Measurements from ENCODE around the gene KHK.

Gene KHK

GRCh38 chr2:27081984-27082772, 4.4 kb upstream of the KHK start:
- no peak for DNase-seq (ENCODE audit: low read depth)

GRCh38 chr2:27082773-27083409, 3.7 kb upstream of the KHK start:
- no peak for DNase-seq (ENCODE audit: low read depth)

GRCh38 chr2:27083410-27084296, 2.9 kb upstream of the KHK start:
- no peak for DNase-seq (ENCODE audit: low read depth)

- no peak for DNase-seq (ENCODE audit: low read depth)
Observed at GRCh38 chr2:27084297-27085061, 2.1 kb upstream of the KHK start.

- DNase-seq (ENCODE audit: low read depth): no peak
Observed at GRCh38 chr2:27085062-27085672, 1.4 kb upstream of the KHK start.

GRCh38 chr2:27085673-27086089, 891 bp upstream of the KHK start:
- DNase-seq (ENCODE audit: low read depth): no peak

GRCh38 chr2:27086090-27086723, 365 bp upstream of the KHK start:
- DNase-seq (ENCODE audit: low read depth): no peak

GRCh38 chr2:27087823-27088410, 1.3 kb downstream of the KHK start:
- DNase-seq (ENCODE audit: low read depth): no peak

GRCh38 chr2:27088634-27089033, 2.1 kb downstream of the KHK start:
- DNase-seq (ENCODE audit: low read depth): no peak

GRCh38 chr2:27089111-27089954, 2.8 kb downstream of the KHK start:
- DNase-seq (ENCODE audit: low read depth): no peak

GRCh38 chr2:27091746-27092695, 5.4 kb downstream of the KHK start:
- DNase-seq (ENCODE audit: low read depth): no peak

- DNase-seq (ENCODE audit: low read depth): no peak
Observed at GRCh38 chr2:27092696-27093429, 6.3 kb downstream of the KHK start.

GRCh38 chr2:27093430-27094352, 7.1 kb downstream of the KHK start:
- no peak for DNase-seq (ENCODE audit: low read depth)

GRCh38 chr2:27094353-27094984, 7.9 kb downstream of the KHK start:
- DNase-seq (ENCODE audit: low read depth): no peak

- DNase-seq (ENCODE audit: low read depth): no peak
Observed at GRCh38 chr2:27095427-27095744, 8.8 kb downstream of the KHK start.
